K562 (cell line): ENCODE measurements around the gene CACNA1C. TPM values are rescaled to one million over a fixed set of nuclear protein-coding genes. Genes with fewer than 3 reads are reported as not detected.

Experiments used
- ATAC-seq: fragments of 200-7000 bp; cut with Tn5 transposase; 3 replicates; pipeline ENCODE4 v1.9.1; 2020; ENCODE audit warnings: moderate library complexity
- BruUV-seq: library from RNA; stranded (reverse); fragments of 400-500 nt; replicated peaks from 2 replicates; lab custom pipeline; 2021; lab: Mats Ljungman, UMichigan
- CTCF ChIA-PET: fragments of 300-600 bp; formaldehyde crosslinking; extraction: SDS; loops from one replicate; lab custom pipeline; 2021; ENCODE audit warnings: low intra/inter-chr PET ratio; lab: Yijun Ruan, JAX
- POLR2A ChIA-PET: fragments of 300-600, 350-650 bp; sonication (Branson Sonifier 250); formaldehyde crosslinking; extraction: SDS; loops from one replicate; lab custom pipeline; 2021; ENCODE audit warnings: antibody characterized with exemption, inconsistent platforms; lab: Yijun Ruan, JAX
- DNase-seq, 4 experiments: peaks; one replicate each; pipeline versions ENCODE4 v3.0.0 to v3.0.0-alpha.2; 2011 to 2018; ENCODE audit warnings: low spot score in 3 of 4, mixed read lengths in 3 of 4; ENCODE audit errors: extremely low read depth in 1 of 4
- FAIRE-seq: peaks from 2 replicates; lab custom pipeline; 2011; peaks lifted over from hg19 to GRCh38; lab: Jason Lieb, UNC
- H2AFZ ChIP-seq: 2 replicates; pipeline ENCODE4 v1.6.0; 2011; ENCODE audit warnings: low read depth, low read length, control low read depth, inconsistent platforms
- H3K27ac ChIP-seq: fragments of 200-600 bp; 3 replicates; pipeline ENCODE4 v1.8.0; 2011; ENCODE audit warnings: low read depth, mild to moderate bottlenecking, control low read depth, inconsistent platforms, low read length, moderate library complexity, mixed read lengths; ENCODE audit errors: extremely low read depth
- H3K27me3 ChIP-seq, 2 experiments: fragments of 300-600 bp in 1 of 2; 2 replicates in 1 of 2; 3 replicates in 1 of 2; pipeline versions ENCODE4 v1.6.0 to v1.8.0; 2011; ENCODE audit warnings: inconsistent platforms in 2 of 2, low read length in 2 of 2, mild to moderate bottlenecking in 1 of 2, mixed read lengths in 1 of 2, moderate library complexity in 1 of 2; ENCODE audit not compliant: control insufficient read depth in 2 of 2, insufficient read depth in 2 of 2
- H3K36me3 ChIP-seq: fragments of 300-600 bp; 3 replicates; pipeline ENCODE4 v1.8.0; 2011; ENCODE audit warnings: mild to moderate bottlenecking, low read length, inconsistent platforms; ENCODE audit not compliant: control insufficient read depth, insufficient read depth
- H3K4me1 ChIP-seq, 2 experiments: fragments of 200-600 bp in 1 of 2; replicated peaks in 1 of 2; 2 replicates in 1 of 2; 3 replicates in 1 of 2; pipeline versions ENCODE4 v1.5.1 to v1.8.0; 2011; ENCODE audit warnings: inconsistent platforms in 2 of 2, low read length in 2 of 2, mild to moderate bottlenecking in 1 of 2, mixed read lengths in 1 of 2, moderate library complexity in 1 of 2; ENCODE audit not compliant: control insufficient read depth in 2 of 2, insufficient read depth in 2 of 2
- H3K4me2 ChIP-seq: 2 replicates; pipeline ENCODE4 v1.6.1; 2011; ENCODE audit warnings: low read length, control low read depth, inconsistent platforms, mixed read lengths; ENCODE audit not compliant: insufficient read depth
- H3K4me3 ChIP-seq: fragments of 200-600 bp; sonication (generic), shearing (Covaris generic); 2 replicates; pipeline ENCODE4 v1.5.1; 2016; ENCODE audit warnings: control low read depth, inconsistent platforms
- H3K79me2 ChIP-seq: fragments of 200-600 bp; 3 replicates; pipeline ENCODE4 v1.8.0; 2011; ENCODE audit warnings: low read length, inconsistent platforms; ENCODE audit not compliant: control insufficient read depth, insufficient read depth
- H3K9ac ChIP-seq, 2 experiments: 2 replicates each; pipeline versions ENCODE4 v1.6.0 to v1.6.1; 2011; ENCODE audit warnings: low read depth in 2 of 2, low read length in 2 of 2, control low read depth in 1 of 2, inconsistent platforms in 1 of 2, mild to moderate bottlenecking in 1 of 2, mixed read lengths in 1 of 2; ENCODE audit not compliant: insufficient read depth in 1 of 2
- H3K9me1 ChIP-seq: one replicate; pipeline ENCODE4 v1.6.0; 2011; ENCODE audit warnings: inconsistent platforms, mild to moderate bottlenecking, low read length, moderate library complexity; ENCODE audit not compliant: control insufficient read depth, insufficient read depth
- H3K9me3 ChIP-seq: replicated peaks from 2 replicates; pipeline ENCODE4 v1.5.1; 2011; ENCODE audit warnings: low read depth, low read length, inconsistent platforms; ENCODE audit not compliant: control insufficient read depth, insufficient read depth
- H4K20me1 ChIP-seq: replicated peaks from 2 replicates; pipeline ENCODE4 v1.6.1; 2011; ENCODE audit warnings: low read length, inconsistent platforms, mixed read lengths; ENCODE audit not compliant: control insufficient read depth, insufficient read depth
- EP400 ChIP-seq: fragments of 450-650 bp; IDR thresholded peaks from 2 replicates; pipeline ENCODE4 v1.6.1; 2017; ENCODE audit warnings: antibody characterized with exemption, mild to moderate bottlenecking, moderate library complexity
- EZH2 ChIP-seq: IDR thresholded peaks from 2 replicates; pipeline ENCODE4 v1.6.1; 2012; ENCODE audit warnings: low read depth, mild to moderate bottlenecking, inconsistent platforms, low read length, borderline replicate concordance
- HMG20B ChIP-seq: fragments of 250-450 bp; sonication (Bioruptor Pico); IDR thresholded peaks from 2 replicates; pipeline ENCODE4 v1.5.0; 2021; ENCODE audit warnings: mild to moderate bottlenecking
- SIRT6 ChIP-seq: IDR thresholded peaks from one replicate; pipeline ENCODE4 v1.6.1; 2012; ENCODE audit warnings: low read depth, mild to moderate bottlenecking, control low read depth, inconsistent platforms, low read length, moderate library complexity
- TAF7 ChIP-seq: fragments of 450-650 bp; IDR thresholded peaks from 2 replicates; pipeline ENCODE4 v1.6.1; 2016; ENCODE audit warnings: missing genetic modification characterization, missing compliant biosample characterization
- ZNF239 ChIP-seq: fragments of 250-450 bp; sonication (Bioruptor Pico); IDR thresholded peaks from 2 replicates; pipeline ENCODE4 v1.4.0; 2020; ENCODE audit warnings: mild to moderate bottlenecking
- ZNF77 ChIP-seq: fragments of 250-450 bp; sonication (Bioruptor Pico); IDR thresholded peaks from 2 replicates; pipeline ENCODE4 v1.5.0; 2020
- WGBS: fragments of 100-300 bp; shearing (Covaris generic); methylation state at CpG from one replicate; pipeline ENCODE4 v1.1.6; 2016; ENCODE audit warnings: low coverage, mixed read lengths; ENCODE audit not compliant: insufficient coverage; ENCODE audit errors: missing lambda C conversion rate; 5-methylcytosine and 5-hydroxymethylcytosine counted together
- in situ Hi-C: fragments of 300-500 bp; cut with MboI; formaldehyde crosslinking; loops from 4 replicates; pipeline ENCODE4 v1.15.0; 2018; ENCODE audit warnings: inconsistent platforms, mixed read lengths
- intact Hi-C: fragments of 100-400 bp; cut with micrococcal nuclease; formaldehyde crosslinking; loops from 2 replicates; pipeline ENCODE4 v1.14.2; 2022
- polyA plus RNA-seq, 8 experiments: library from polyadenylated mRNA; depleted of rRNA in 4 of 8; stranded (reverse) in 5 of 8; unstranded in 3 of 8; fragments of >200 nt; fragmentation: Nextera tagmentation in 2 of 8; fragmentation: Illumina TruSeq in 1 of 8; extraction: Ambion mirVana in 2 of 8; extraction: Trizol in 1 of 8; gene quantifications; 2 replicates each; pipeline versions ENCODE4 v1.2.1 to v1.2.3, GENCODE V29; 2011 to 2014; ENCODE audit warnings: inconsistent platforms in 1 of 8, missing spikeins in 1 of 8
- total RNA-seq, 7 experiments: library from RNA; depleted of rRNA in 6 of 7; stranded (reverse); fragments of >200 nt in 6 of 7; fragmentation: Illumina TruSeq in 2 of 7; extraction: Trizol in 2 of 7; gene quantifications; 2 replicates each; pipeline versions ENCODE4 v1.2.1 to v1.2.3, GENCODE V29; 2011 to 2021; ENCODE audit warnings: low replicate concordance in 1 of 7

Gene CACNA1C
- total and polyA plus RNA-seq, 9 of the 15 experiments (the other 6 are each of a cell fraction or from before 2014, with no cell fraction given) = not detected

GRCh38 chr12:2076728-2077127, 23.9 kb downstream of the CACNA1C start:
- H3K4me2 ChIP-seq = no peak overlapping the region
- no peaks in the 10 kb centered on the region for H3K9me3 ChIP-seq
- H3K27me3 ChIP-seq = peaks cover 0 to 4% of the 10 kb centered on the region in 2 experiments; a peak in 1 of 5 replicates
- intact Hi-C loops (no loop called here), in situ Hi-C loops (no loop called here)
- POLR2A ChIA-PET = no interaction called here
- TF ChIP-seq HMG20B = no peak
- no peak for TF ChIP-seq ZNF239 (CRISPR knock-in tag)
- no peak for TF ChIP-seq ZNF77 (CRISPR knock-in tag)
- no peak for TF ChIP-seq EP400
- TF ChIP-seq SIRT6 = no peak
- no peak for TF ChIP-seq TAF7 (tag)
- no peaks in the 10 kb centered on the region for H3K9me1 ChIP-seq
- no peaks in the 10 kb centered on the region for H3K4me1 ChIP-seq
- CTCF ChIA-PET = no interaction called here
- H4K20me1 ChIP-seq = no peaks in the 10 kb centered on the region
- no peak for ATAC-seq
- H3K9ac ChIP-seq = no peak overlapping the region
- no peak overlapping the region for H3K4me3 ChIP-seq
- no peak for FAIRE-seq
- DNase-seq = no peak
- 3% methylated on average over 10 of the region's 10 CpGs for WGBS
- no peak overlapping the region for H2AFZ ChIP-seq
- H3K79me2 ChIP-seq = no peaks in the 10 kb centered on the region
- no peaks in the 10 kb centered on the region for H3K36me3 ChIP-seq
- BruUV-seq = no TSS peak
- no peak overlapping the region for H3K27ac ChIP-seq

- TF ChIP-seq EZH2 = no peak
- H3K36me3 ChIP-seq = no peaks in the 10 kb centered on the region
- H3K27me3 ChIP-seq = peaks cover 0 to 4% of the 10 kb centered on the region in 2 experiments; a peak in 2 of 5 replicates
- DNase-seq (no peak), FAIRE-seq (no peak), ATAC-seq (no peak)
- H3K9ac ChIP-seq = no peak overlapping the region
- no peak overlapping the region for H3K4me2 ChIP-seq
- intact Hi-C loops (no loop called here), in situ Hi-C loops (no loop called here)
- H3K9me3 ChIP-seq = no peaks in the 10 kb centered on the region
- BruUV-seq = no TSS peak
- ChIA-PET CTCF (no interaction called here), POLR2A (no interaction called here)
- H4K20me1 ChIP-seq = no peaks in the 10 kb centered on the region
- H3K27ac ChIP-seq = no peak overlapping the region
- no peaks in the 10 kb centered on the region for H3K9me1 ChIP-seq
- no peaks in the 10 kb centered on the region for H3K79me2 ChIP-seq
- H3K4me1 ChIP-seq = no peaks in the 10 kb centered on the region
- H2AFZ ChIP-seq = no peak overlapping the region
- H3K4me3 ChIP-seq = no peak overlapping the region
These were observed 27.8 kb downstream of the CACNA1C start for GRCh38 chr12:2080604-2081003.
